ENCODE data around the gene GNB3.
"Not testable (repeated sequence)": the region's sequence is repeated elsewhere in the genome, so short reads cannot be mapped to it uniquely, and the experiment has no call there.

The GNB3 gene

GRCh38 chr12:6883683-6884082, 43.0 kb downstream of the GNB3 start:
- no peak for DNase-seq (ENCODE audit: low read depth)

- no peak for DNase-seq (ENCODE audit: low read depth)
Measured at GRCh38 chr12:6884539-6884938, 43.8 kb downstream of the GNB3 start.

- not testable (repeated sequence) for DNase-seq (ENCODE audit: low read depth)
Measured at GRCh38 chr12:6886206-6886999, 45.7 kb downstream of the GNB3 start.

GRCh38 chr12:6887460-6887859, 46.7 kb downstream of the GNB3 start:
- DNase-seq (ENCODE audit: low read depth), result no peak

DNA sequence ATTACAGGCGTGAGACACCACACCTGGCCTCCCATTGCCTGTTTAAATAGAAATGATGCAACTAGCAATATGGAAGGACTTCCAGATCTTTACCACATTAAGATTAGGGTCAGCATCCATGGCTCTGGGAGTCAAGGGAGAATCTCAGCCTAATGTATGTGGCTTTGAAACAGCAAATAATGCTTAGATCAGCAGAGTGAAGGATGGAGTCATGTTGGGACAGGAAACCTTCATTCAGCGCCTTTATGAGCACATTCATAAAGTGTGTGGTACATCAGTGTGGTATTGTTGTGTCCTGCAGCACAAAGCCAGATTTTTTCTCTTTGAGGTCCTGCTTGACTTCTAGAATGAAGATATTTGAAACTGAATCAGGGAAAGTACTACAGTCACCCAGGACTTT, 47.6 kb downstream of the GNB3 start:
- no peak for DNase-seq (ENCODE audit: low read depth)

DNA sequence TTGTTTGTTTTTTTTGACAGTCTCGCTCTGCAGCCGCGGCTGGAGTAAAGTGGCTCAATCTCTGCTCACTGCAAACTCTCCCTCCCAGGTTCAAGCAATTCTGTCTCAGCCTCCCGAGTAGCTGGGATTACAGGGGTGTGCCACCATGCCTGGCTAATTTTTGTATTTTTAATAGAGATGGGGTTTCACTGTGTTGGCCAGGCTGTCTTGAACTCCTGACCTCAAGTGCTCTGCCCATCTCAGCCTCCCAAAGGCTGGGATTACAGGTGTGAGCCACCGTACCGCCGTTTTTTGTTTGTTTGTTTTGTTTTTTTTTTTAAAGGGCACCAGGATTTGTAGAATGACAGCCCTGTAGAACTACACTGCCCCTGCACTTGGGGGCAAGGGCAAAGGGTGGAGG, 48.1 kb downstream of the GNB3 start:
- not testable (repeated sequence) for DNase-seq (ENCODE audit: low read depth)

GRCh38 chr12:6889775-6890573, 49.2 kb downstream of the GNB3 start:
- not testable (repeated sequence) for DNase-seq (ENCODE audit: low read depth)

- peak; percentile 95 for DNase-seq (ENCODE audit: low read depth)
Measured at GRCh38 chr12:6890789-6891645, 50.3 kb downstream of the GNB3 start.

- no peak for DNase-seq (ENCODE audit: low read depth)
Measured at GRCh38 chr12:6891646-6892001, 50.9 kb downstream of the GNB3 start.

DNA sequence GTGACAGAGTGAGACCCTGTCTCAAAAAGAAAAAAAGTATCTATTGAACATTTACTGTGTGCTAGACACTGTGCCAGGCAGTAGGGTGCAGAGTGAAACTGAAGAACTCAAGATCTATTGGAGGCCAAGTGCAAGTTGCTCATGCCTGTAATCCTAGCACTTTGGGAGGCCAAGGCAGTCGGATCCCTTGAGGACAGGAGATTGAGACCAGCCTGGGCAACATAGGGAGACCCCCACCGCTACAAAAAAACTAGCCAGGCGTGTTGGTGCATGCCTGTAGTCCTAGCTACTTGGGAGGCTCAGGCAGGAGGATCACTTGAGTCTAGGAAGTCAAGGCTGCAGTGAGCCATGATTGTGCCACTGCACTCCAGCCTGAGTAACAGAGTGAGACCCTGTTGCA, 52.0 kb downstream of the GNB3 start:
- DNase-seq (ENCODE audit: low read depth), result not testable (repeated sequence)

DNA sequence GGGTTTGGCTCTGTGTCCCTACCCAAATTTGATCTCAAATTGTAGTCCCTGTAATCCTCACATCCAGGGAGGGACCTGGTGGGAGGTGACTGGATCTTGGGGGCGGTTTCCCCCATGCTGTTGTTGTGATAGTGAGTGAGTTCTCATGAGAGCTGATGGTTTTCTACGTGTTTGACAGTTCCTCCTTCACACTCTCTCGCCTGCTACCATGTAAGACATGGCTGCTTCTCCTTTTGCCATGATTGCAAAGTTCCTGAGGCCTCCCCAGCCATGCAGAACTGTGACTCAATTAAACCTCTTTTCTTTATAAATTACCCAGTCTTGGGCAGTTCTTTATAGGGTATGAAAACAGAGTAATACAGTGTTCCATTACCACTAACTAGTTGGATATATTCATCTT, 53.6 kb downstream of the GNB3 start:
- DNase-seq (ENCODE audit: low read depth), result no peak

Data from iris pigment epithelial cell (primary cell).